Thyroid gland (tissue), 4 donors: Measurements from ENCODE around the gene DGKA. TPM values are rescaled to one million over a fixed set of nuclear protein-coding genes. Genes with fewer than 3 reads are reported as not detected.

Experiments
- DNase-seq, 2 donors: peaks; one replicate each; pipeline ENCODE4 v3.0.0-alpha.2; 2019
- H3K27ac ChIP-seq, 3 donors: fragments of 200-600 bp; sonication (generic); 1 replicate in 2 of 3; 2 replicates in 1 of 3; pipeline ENCODE4 v1.5.1; 2016 to 2019; ENCODE audit warnings: mild to moderate bottlenecking in 1 of 3, moderate library complexity in 1 of 3
- H3K27me3 ChIP-seq: fragments of 200-600 bp; sonication (generic); one replicate; pipeline ENCODE4 v1.5.1; 2019
- H3K36me3 ChIP-seq, 2 donors: fragments of 200-600 bp; sonication (generic); one replicate each; pipeline ENCODE4 v1.5.1; 2016 to 2019
- H3K4me1 ChIP-seq, 2 donors: fragments of 200-600 bp; sonication (generic); one replicate each; pipeline ENCODE4 v1.5.1; 2017 to 2019
- H3K4me3 ChIP-seq, 3 donors: fragments of 200-600 bp; sonication (generic); replicated peaks in 1 of 3; 1 replicate in 2 of 3; 2 replicates in 1 of 3; pipeline ENCODE4 v1.5.1; 2016; ENCODE audit warnings: mild to moderate bottlenecking in 1 of 3
- H3K9me3 ChIP-seq: fragments of 200-600 bp; sonication (generic); one replicate; pipeline ENCODE4 v1.5.1; 2017
- POLR2A ChIP-seq, 2 donors: fragments of 450-650 bp; IDR thresholded peaks; one replicate each; pipeline ENCODE4 v1.6.1; 2017; ENCODE audit warnings: antibody characterized with exemption in 2 of 2, mild to moderate bottlenecking in 2 of 2, moderate library complexity in 1 of 2
- WGBS, 2 donors: methylation state at CpG; one replicate each; pipeline ENCODE4 v1.1.5; 2017; 5-methylcytosine and 5-hydroxymethylcytosine counted together
- intact Hi-C: fragments of 100-400 bp; cut with DNase I; formaldehyde crosslinking; loops from one replicate; pipeline ENCODE4 v1.15.1; 2023
- total RNA-seq, 4 donors: library from RNA; depleted of rRNA; stranded (reverse); fragments of >200 nt; gene quantifications; one replicate each; pipeline ENCODE4 v1.2.3, GENCODE V29; 2016
- TF ChIP-seq, protein P1 (sequence below), 6 experiments: fragments of 200-600 bp in 3 of 6; fragments of 450-650 bp in 3 of 6; sonication (generic) in 3 of 6; IDR thresholded peaks; one replicate each; pipeline ENCODE4 v1.5.1; 2016 to 2019; ENCODE audit warnings: antibody characterized with exemption in 6 of 6, mild to moderate bottlenecking in 2 of 6, inconsistent platforms in 1 of 6, moderate library complexity in 1 of 6

Gene DGKA
- total RNA-seq, 4 donors from 2014 or later = 20.6 to 55.9 (median 28.7) TPM

- no peaks in the 10 kb centered on the region for H3K27me3 ChIP-seq
- no peaks in the 10 kb centered on the region for H3K36me3 ChIP-seq
- peak in 1 of 2 donors; percentile 7 for DNase-seq
- H3K4me3 ChIP-seq = peak overlapping the region in 2 of 3 donors; percentile 39 to 45
- TF ChIP-seq POLR2A (IDR thresholded peaks at IDR 0.05) = peak in 1 of 2 donors; percentile 67
- TF ChIP-seq, protein P1, sequence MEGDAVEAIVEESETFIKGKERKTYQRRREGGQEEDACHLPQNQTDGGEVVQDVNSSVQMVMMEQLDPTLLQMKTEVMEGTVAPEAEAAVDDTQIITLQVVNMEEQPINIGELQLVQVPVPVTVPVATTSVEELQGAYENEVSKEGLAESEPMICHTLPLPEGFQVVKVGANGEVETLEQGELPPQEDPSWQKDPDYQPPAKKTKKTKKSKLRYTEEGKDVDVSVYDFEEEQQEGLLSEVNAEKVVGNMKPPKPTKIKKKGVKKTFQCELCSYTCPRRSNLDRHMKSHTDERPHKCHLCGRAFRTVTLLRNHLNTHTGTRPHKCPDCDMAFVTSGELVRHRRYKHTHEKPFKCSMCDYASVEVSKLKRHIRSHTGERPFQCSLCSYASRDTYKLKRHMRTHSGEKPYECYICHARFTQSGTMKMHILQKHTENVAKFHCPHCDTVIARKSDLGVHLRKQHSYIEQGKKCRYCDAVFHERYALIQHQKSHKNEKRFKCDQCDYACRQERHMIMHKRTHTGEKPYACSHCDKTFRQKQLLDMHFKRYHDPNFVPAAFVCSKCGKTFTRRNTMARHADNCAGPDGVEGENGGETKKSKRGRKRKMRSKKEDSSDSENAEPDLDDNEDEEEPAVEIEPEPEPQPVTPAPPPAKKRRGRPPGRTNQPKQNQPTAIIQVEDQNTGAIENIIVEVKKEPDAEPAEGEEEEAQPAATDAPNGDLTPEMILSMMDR (IDR thresholded peaks at IDR 0.05) = no peak
- intact Hi-C loops = no loop called here
- peaks cover 12 to 20% of the 10 kb centered on the region in 2 donors for H3K4me1 ChIP-seq
- WGBS, 2 donors = 3 to 5% methylated on average over 18 of the region's 18 CpGs
- H3K27ac ChIP-seq = peak overlapping the region; percentile 72 to 90 (median 88)
- H3K9me3 ChIP-seq = no peaks in the 10 kb centered on the region
Measured at GRCh38 chr12:55972911-55973598, 42.1 kb downstream of the DGKA start.

DNA sequence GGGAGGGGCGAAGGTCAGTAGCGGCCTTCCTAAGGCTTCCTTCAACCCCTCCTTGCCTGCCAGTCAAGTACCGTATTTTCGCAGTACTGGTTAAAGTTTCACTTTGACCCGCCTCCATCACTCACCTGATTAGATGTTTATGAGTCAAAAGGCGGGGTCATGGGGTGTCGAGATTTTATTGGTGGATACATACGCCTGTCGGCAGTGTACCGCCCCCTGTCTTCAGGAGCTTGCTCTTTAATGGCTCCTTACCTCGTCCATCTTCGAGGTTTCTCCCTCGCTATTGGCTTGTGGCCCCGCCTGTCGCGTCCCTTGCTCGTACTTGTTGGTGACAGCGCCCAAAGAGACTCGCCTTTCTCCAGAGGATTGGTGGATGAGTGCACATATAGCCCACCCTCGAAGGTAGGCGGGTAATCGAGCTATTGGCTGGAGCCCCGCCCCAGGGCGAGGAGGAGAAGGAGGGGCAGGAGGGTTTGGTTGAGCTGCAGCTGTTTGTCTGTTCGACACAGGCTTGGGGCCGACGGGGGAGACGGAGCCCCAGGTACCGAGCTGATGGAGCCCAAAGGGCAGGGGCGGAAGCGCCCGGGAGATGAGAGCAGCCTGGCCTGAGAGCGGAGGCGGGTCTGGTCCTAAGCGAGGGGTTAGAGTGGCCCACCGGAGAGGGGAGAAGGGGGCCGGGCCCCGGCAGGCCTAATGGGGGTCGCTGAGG lies 42.8 kb downstream of the DGKA start, which contains the start of gene RAB5B:
Gene RAB5B, plus strand, starts transcription at position 480 of the 709 bp plus-strand sequence. CDS start 12,883 bp downstream, outside the sequence.
- peak within 1 kb of the TSS; percentile 82 to 96 (median 90) for H3K27ac ChIP-seq
- no peaks in the 10 kb centered on the region for H3K36me3 ChIP-seq
- peaks cover 12 to 20% of the 10 kb centered on the region in 2 donors for H3K4me1 ChIP-seq
- peak; percentile 77 to 95 for TF ChIP-seq POLR2A (IDR thresholded peaks at IDR 0.05)
- TF ChIP-seq, protein P1 (IDR thresholded peaks at IDR 0.05) = no peak
- peak within 1 kb of the TSS; percentile 86 to 100 (median 100) for H3K4me3 ChIP-seq
- no peaks in the 10 kb centered on the region for H3K27me3 ChIP-seq
- 1 to 2% methylated on average over 28 to 38 of the region's 39 CpGs for WGBS, 2 donors
- no peaks in the 10 kb centered on the region for H3K9me3 ChIP-seq
- DNase-seq = peak; percentile 100
- intact Hi-C loops = no loop called here

DNA sequence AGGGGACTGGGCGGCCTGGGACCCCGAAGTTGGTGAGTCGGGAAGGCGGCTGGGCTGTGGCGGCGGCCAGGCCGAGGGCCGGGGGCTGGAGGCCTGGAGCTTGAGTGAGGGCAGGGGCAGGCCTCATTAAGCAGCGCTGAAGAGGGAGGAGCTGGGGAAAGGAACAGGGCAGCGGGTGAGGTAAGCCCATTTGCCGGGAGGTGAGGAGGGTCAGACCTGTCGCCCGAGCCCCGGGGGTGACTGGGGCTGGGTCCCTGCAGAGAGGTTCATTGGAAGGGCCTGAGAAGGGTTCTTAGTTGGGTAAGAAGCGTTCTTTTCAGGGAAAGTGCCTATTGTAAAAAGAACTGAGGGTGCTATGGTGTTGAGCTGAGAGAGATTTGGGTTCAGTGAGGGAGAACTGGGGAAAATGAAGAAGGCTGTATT lies 43.4 kb downstream of the DGKA start:
- DNase-seq = peak; percentile 63 to 66
- Histone ChIP-seq H3K9me3 (no peaks in the 10 kb centered on the region), H3K27me3 (no peaks in the 10 kb centered on the region), H3K4me3 (peak overlapping the region; percentile 86 to 100 (median 100)), H3K4me1 (peaks cover 12 to 20% of the 10 kb centered on the region in 2 donors), H3K36me3 (no peaks in the 10 kb centered on the region), H3K27ac (peak overlapping the region; percentile 82 to 96 (median 90))
- 1% methylated on average over 15 of the region's 15 CpGs for WGBS, 2 donors
- TF ChIP-seq, protein P1 (IDR thresholded peaks at IDR 0.05) = no peak
- TF ChIP-seq POLR2A (IDR thresholded peaks at IDR 0.05) = no peak
- intact Hi-C loops = no loop called here

DNA sequence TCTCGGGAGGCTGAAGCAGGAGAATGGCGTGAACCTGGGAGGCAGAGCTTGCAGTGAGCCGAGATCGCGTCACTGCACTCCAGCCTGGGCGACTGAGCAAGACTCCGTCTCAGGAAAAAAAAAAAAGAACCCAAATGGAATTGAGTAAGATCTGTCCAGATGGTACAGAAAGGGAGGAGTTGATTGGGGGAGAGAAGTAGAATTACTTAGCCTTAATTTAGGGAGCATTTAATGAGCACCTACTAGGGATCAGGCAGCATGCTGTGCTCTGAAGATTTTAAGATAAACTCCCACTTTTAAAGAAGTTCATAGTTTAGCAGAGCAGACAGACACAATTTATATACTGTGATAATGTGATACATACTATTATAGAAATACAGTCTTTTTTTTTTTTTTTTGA lies 47.4 kb downstream of the DGKA start:
- H3K27me3 ChIP-seq = no peaks in the 10 kb centered on the region
- WGBS, 2 donors = 98% methylated on average over 7 of the region's 7 CpGs
- H3K36me3 ChIP-seq = peaks cover 0 to 14% of the 10 kb centered on the region in 2 donors
- no peak for DNase-seq
- no peak overlapping the region for H3K27ac ChIP-seq
- intact Hi-C loops = no loop called here
- H3K4me3 ChIP-seq = no peak overlapping the region
- H3K9me3 ChIP-seq = no peaks in the 10 kb centered on the region
- peaks cover 7 to 15% of the 10 kb centered on the region in 2 donors for H3K4me1 ChIP-seq
- TF ChIP-seq, protein P1 (IDR thresholded peaks at IDR 0.05) = no peak
- no peak for TF ChIP-seq POLR2A (IDR thresholded peaks at IDR 0.05)
